HG03175 (cell line): ENCODE results near the gene ZBTB18.
"Not testable (repeated sequence)": the region's sequence is repeated elsewhere in the genome, so short reads cannot be mapped to it uniquely, and the experiment has no call there.

ENCODE experiments used
- ATAC-seq: cut with Tn5 transposase; IDR thresholded peaks from one replicate; pipeline ENCODE4 v1.9.1; 2021; ENCODE audit warnings: mild to moderate bottlenecking, moderate library complexity; ENCODE audit not compliant: unreplicated experiment

The ZBTB18 gene

DNA sequence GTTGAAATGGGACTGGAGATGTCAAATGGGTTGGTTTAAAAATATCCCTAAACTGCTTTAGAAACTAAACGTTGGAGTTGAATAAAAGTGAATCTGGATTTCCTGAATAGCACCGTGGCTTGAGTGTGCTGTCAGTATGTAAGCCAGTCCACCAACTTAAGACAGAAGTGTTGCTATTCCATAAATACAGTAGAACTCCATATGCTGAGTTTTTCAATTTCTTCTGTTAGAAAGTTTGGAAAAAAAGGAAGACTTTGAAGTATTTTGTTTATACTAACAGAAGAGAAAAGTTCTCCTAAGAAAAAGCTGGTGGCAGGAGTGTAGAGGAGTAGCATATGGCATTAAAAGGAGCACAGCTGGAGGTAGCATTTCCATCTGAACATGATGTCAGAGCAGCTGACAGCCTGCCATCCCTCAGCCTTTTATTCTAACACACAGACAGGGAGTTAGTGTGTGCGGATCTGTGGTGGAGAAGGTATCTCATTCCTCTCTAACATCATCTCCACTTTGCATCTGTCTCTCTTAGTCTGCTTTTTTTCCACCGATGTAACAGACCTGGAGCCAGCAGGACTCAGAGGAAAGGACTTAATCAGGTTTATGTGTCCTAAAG lies at the start of gene ZBTB18:
TSS of gene ZBTB18 (plus strand) at position 449 of the 610 bp plus-strand sequence. CDS start at position 598, 149 bp downstream.
- ATAC-seq: no peak

DNA sequence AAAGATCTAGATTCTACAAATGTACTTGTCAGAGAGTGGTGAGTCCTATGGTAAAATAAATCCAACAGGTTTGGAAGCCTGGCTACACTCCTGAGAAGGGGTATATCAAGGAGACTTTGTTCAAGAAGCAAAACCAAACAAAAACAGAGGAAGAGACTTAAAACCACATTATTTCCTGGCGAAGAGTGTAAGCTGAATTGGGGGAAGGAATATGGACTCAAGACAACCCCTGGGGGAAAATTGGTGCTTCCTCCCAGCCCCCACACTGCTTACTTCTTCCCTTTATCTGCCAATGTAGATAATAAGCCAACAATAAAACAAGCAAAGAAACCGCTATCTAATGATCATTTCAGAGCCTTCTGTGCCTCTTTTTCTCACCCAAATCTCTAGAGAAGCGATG lies 48.4 kb upstream of the ZBTB18 start:
- ATAC-seq: no peak

GRCh38 chr1:244005455-244005854 lies 45.6 kb upstream of the ZBTB18 start:
- no peak for ATAC-seq

DNA sequence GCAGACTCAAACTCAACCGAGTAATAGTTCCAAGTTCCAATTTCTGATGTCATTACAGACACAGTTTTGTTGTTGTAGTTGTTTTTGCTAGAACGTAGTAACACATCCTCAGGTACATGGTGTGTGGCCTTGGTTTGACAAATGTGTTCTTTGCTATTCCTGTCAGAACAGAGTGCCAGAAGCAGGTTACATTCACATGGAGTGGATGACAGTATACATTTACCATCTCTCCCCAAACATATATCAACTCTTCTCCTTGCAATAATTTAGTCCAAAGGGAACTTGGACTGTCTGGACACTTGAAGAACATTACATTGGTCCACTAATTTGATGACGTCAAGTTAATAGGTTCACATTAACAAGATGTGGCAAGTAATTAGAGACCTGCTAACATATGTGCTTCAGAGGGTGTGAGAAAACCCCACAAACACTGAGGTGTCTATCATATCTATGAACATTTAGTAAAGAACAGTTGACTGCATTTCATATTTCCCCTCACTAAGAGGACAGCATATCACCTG lies 44.6 kb upstream of the ZBTB18 start:
- no peak for ATAC-seq

DNA sequence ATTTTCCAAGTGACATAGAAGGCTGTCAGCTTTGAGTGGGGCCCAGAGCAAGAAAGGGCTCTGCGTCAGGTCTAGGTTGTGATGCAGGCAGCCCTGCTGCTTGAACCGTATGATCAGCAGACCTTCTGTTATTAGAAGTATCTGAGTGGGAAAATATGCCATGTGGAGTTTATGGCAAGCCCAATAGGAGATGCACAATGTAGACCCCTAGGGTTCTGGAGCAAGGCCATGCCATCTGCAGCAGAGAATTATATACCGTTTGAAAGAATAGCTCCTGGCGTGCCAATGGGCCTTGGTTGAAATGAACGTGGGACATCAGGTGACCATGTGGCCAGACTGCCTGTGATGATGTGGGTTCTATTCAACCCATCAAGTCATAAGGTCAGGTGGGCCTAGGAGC lies 44.1 kb upstream of the ZBTB18 start:
- no peak for ATAC-seq

DNA sequence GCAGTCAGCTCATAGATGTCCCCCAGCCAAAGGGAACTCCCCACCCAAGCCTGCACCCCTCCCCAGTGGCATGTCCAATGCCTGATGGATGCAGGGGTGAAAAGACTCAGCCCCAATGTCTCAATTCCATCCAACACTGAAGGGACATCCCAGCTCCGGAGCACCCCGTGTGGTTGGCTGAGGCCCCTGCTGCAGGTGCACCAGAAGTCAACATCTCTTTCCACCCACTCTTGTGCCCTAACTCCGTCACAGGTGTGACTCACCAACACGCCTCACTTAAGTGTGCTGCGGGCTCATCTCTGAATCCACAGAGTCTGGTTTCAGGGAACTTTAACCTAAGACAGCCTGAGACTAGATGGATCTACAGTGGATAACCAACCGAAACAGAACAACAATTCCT lies 40.9 kb upstream of the ZBTB18 start:
- ATAC-seq: no peak

- ATAC-seq: no peak
These were observed 40.4 kb upstream of the ZBTB18 start for GRCh38 chr1:244010703-244011123.

GRCh38 chr1:244011271-244011670 lies 39.8 kb upstream of the ZBTB18 start:
- no peak for ATAC-seq

GRCh38 chr1:244011786-244012185 lies 39.3 kb upstream of the ZBTB18 start:
- ATAC-seq: no peak

- no peak for ATAC-seq
These were observed 38.9 kb upstream of the ZBTB18 start for GRCh38 chr1:244012202-244012601.

DNA sequence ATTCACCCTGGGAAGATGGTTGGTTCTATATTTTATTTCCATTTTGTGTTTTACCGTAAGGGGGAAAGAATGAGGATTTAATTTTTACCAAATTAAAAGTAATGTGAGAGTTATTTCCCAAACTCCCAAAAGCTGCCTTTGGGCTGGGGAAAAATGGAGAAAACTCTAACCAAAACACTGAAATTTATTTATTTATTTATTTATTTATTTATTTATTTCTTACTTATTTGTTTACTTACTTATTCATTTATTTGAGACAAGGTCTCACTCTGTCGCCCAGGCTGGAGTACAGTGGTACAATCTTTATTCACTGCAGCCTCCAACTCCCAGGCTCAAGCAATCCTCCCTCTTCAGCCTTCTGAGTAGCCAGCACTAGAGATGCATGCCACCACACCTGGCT lies 38.0 kb upstream of the ZBTB18 start:
- ATAC-seq: no peak

DNA sequence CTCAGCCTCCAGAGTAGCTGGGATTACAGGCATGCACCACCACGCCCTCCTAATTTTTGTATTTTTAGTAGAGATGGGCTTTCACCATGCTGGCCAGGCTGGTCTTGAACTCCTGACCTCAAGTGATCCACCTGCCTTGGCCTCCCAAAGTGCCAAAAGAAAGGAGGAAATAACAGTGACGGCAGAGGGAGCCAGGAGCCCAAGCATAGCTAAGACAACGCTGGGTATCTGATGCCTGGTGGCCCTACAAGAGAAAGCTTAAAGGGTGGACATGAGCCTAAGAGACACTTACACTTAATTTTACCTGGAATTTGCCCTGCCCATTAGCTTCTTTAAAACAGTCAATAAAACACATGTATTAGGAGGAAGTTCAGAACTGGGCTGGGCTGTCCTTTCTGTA lies 36.2 kb upstream of the ZBTB18 start:
- not testable (repeated sequence) for ATAC-seq

DNA sequence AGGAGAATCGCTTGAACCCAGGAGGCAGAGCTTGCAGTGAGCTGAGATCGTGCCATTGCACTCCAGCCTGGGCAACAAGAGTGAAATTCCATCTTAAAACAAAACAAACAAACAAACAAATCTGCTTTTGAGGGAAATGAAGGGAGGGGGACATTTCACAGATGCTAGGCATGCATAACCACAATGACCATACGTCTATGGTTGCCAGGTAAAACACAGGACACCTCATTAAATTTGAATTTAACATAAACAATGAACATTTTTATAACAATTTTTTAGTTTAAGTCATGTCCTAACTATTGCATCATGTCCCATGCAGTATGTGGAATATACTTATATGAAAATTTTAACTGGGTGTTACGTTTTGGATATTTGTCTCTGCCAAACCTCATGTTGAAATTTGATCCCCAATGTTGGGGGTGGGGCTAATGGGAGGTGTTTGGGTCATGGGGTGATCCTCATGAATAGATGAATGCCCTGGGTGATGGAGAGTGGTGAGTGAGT lies 31.0 kb upstream of the ZBTB18 start:
- no peak for ATAC-seq

DNA sequence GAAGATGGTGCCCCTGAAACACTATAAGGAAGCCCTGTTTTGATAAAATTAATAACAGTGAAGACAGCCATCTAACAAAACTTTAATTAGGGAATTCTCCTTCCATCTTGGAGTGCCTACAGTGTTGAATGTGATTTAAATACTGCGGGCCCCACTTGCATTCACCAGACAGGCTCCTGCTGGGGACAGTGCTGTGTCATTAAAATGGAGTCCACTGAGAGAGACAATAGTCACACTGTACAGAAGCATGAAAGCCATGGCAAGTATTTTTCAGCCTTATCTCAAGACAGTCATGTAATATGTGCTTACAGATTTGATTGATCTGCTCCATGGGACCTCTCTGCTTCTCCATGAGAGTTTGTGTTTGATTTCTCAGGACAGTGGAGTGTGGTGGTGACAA lies 29.7 kb upstream of the ZBTB18 start:
- ATAC-seq: no peak

DNA sequence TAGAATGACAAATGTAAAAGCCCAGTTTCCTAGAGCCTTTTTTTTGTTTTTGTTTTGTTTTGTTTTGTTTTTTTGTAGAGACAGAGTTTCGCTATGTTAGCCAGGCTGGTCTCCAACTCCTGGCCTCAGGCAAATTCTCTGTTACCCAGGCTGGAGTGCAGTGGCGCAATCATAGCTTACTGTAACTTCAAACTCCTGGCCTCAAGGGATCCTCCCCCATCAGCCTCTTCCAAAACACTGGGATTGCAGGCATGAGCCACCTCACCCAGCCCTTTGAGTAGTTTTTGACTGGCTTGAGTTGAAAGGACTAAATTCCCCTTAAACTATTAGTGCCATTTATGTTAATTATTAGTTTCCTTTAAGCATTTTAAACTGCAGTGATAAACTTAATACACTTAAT lies 28.8 kb upstream of the ZBTB18 start:
- ATAC-seq: no peak

DNA sequence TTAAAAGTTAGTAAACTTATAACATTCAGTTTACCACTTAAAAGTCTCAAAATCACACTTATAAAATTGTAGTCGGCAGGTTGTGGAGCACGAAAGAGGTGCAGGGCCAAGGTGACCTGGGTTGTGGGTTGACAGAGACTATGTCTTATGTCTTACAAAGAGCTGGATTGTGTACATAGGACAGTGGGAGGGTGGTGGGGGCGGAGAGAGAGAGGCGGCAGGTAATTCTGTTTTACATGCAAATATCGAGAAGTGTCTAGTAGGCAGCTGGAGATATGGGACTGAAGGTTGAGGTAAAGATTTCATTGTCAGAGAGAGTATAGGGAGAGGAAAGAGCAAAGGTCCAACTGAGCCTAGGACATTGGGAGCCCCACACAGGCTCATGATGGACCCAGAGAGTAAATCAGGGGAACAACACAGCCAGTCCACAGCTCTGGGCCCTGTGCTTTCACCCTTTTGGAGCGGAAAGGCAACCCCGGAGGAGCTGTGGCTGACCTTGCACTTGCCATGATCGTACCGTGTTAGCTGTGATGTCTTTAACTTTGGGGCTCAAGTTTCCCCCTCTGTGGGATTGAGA lies 28.1 kb upstream of the ZBTB18 start:
- ATAC-seq: no peak

DNA sequence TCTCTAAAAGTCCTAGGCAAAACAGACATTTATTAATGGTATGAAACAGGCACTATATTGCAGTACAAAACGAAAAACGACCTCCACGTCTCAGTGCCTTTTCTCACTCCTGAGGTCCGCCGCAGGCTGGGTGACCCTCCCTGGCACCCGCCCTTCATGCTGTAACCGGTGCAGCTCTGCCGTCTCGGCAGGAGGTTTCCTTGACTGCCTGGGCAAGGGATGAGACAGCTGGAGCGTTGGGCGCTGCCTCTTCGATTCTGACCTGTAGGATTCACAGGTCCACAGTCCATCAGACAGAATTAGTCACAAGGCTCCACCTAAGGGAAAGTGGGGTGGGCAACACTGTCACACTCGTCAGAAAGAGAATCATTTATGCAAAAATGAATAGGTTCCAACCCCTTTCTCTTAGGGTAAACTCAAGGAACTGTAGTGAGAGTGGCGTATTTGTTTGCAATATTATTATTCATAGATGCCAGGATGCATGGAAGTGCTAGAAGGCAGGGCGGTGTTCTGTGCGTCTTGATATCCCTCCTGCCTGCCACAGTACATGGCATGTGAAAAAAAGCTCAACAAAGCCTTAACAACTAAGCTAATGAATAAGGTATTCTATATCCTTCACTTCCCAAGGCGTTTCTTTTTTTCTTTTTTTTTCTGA lies 23.5 kb upstream of the ZBTB18 start:
- no peak for ATAC-seq

- no peak for ATAC-seq
These were observed 22.4 kb upstream of the ZBTB18 start for GRCh38 chr1:244028701-244029100.

GRCh38 chr1:244029124-244029523 lies 22.0 kb upstream of the ZBTB18 start:
- no peak for ATAC-seq

GRCh38 chr1:244030481-244031040 lies 20.5 kb upstream of the ZBTB18 start:
- no peak for ATAC-seq

DNA sequence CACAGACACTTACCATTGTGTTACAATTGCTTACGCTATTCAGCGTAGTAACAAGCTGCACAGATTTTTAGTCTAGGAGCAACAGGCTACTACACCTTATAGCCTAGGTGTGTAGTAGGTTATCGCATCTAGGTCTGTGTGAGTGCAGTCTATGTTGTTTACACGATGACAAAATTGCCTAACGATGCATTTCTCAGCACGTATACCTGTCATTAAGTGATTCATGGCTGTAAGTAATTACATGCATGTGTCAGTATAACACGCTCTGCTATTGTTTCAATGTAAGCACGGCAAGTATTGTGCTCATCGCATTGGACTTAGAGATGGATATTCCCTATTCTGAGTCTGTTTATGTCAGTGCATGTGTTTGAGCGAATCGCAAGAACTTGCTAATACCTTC lies 15.7 kb upstream of the ZBTB18 start:
- no peak for ATAC-seq

DNA sequence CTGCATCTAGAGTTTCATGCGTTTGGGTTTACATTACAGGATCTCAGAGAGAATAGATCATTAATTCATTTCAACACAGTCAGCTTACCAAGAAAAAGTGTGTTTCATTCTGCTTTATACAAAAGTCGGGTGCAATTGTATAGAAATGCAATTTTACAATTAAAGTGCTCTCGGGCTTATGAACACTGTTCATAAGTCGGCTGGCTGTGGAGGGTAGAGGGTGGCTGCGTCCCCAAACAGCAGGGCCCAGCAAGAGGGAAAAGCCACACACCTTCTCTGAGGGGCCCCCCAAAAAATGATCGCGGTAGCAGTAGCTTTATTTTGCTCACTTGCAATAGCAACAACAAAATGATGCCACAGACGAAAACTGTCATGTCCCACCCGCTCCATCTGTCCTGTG lies 13.8 kb upstream of the ZBTB18 start:
- no peak for ATAC-seq
